Astrocyte (in vitro differentiated cells and primary cell): ENCODE results near the gene CCDC190. TPM values are rescaled to one million over a fixed set of nuclear protein-coding genes. Genes with fewer than 3 reads are reported as not detected.

Experiments used
- DNase-seq: peaks from one replicate; pipeline ENCODE4 v3.0.0-alpha.2; 2010; ENCODE audit warnings: low read depth
- FAIRE-seq: peaks from 2 replicates; lab custom pipeline; 2011; peaks lifted over from hg19 to GRCh38; lab: Jason Lieb, UNC
- H2AFZ ChIP-seq: 2 replicates; pipeline ENCODE4 v1.6.0; 2012; ENCODE audit warnings: low read depth, low read length, inconsistent platforms
- H3K27ac ChIP-seq: 2 replicates; pipeline ENCODE4 v1.5.1; 2011; ENCODE audit warnings: low read depth, low read length, inconsistent platforms
- H3K27me3 ChIP-seq: 2 replicates; pipeline ENCODE4 v1.6.0; 2011; ENCODE audit warnings: low read length, inconsistent platforms; ENCODE audit not compliant: insufficient read depth
- H3K36me3 ChIP-seq: 2 replicates; pipeline ENCODE4 v1.5.1; 2011; ENCODE audit warnings: low read length, inconsistent platforms; ENCODE audit not compliant: insufficient read depth
- H3K4me1 ChIP-seq: 2 replicates; pipeline ENCODE4 v1.5.1; 2011; ENCODE audit warnings: low read length, inconsistent platforms; ENCODE audit not compliant: insufficient read depth
- H3K4me2 ChIP-seq: 2 replicates; pipeline ENCODE4 v1.6.0; 2012; ENCODE audit warnings: low read length, inconsistent platforms
- H3K4me3 ChIP-seq: 2 replicates; pipeline ENCODE4 v1.5.1; 2011; ENCODE audit warnings: low read depth, mild to moderate bottlenecking, low read length, inconsistent platforms; ENCODE audit not compliant: insufficient read depth
- H3K79me2 ChIP-seq: 2 replicates; pipeline ENCODE4 v1.6.0; 2012; ENCODE audit warnings: mild to moderate bottlenecking, low read length, inconsistent platforms; ENCODE audit not compliant: insufficient read depth
- H3K9ac ChIP-seq: 2 replicates; pipeline ENCODE4 v1.6.0; 2012; ENCODE audit warnings: mild to moderate bottlenecking, low read length, inconsistent platforms
- H3K9me3 ChIP-seq: 2 replicates; pipeline ENCODE4 v1.5.1; 2012; ENCODE audit warnings: low read depth, mild to moderate bottlenecking, low read length, inconsistent platforms; ENCODE audit not compliant: insufficient read depth
- H4K20me1 ChIP-seq: 2 replicates; pipeline ENCODE4 v1.6.0; 2012; ENCODE audit warnings: low read length, inconsistent platforms; ENCODE audit not compliant: insufficient read depth
- H3K27ac Mint-ChIP-seq: one replicate; pipeline ENCODE4 v1.8.0; 2021; ENCODE audit warnings: mild to moderate bottlenecking, mixed read lengths; ENCODE audit not compliant: unreplicated experiment
- H3K27me3 Mint-ChIP-seq: one replicate; pipeline ENCODE4 v1.8.0; 2021; ENCODE audit warnings: low read depth, mixed read lengths; ENCODE audit not compliant: unreplicated experiment
- H3K36me3 Mint-ChIP-seq: one replicate; pipeline ENCODE4 v1.8.0; 2021; ENCODE audit warnings: low read depth, mixed read lengths; ENCODE audit not compliant: unreplicated experiment
- H3K4me1 Mint-ChIP-seq: one replicate; pipeline ENCODE4 v1.8.0; 2021; ENCODE audit warnings: low read depth, mixed read lengths; ENCODE audit not compliant: unreplicated experiment
- H3K4me3 Mint-ChIP-seq: one replicate; pipeline ENCODE4 v1.8.0; 2021; ENCODE audit warnings: mild to moderate bottlenecking, moderate library complexity, mixed read lengths; ENCODE audit not compliant: unreplicated experiment
- H3K9me3 Mint-ChIP-seq: one replicate; pipeline ENCODE4 v1.8.0; 2021; ENCODE audit warnings: mild to moderate bottlenecking, mixed read lengths; ENCODE audit not compliant: unreplicated experiment
- EZH2 ChIP-seq: IDR thresholded peaks from 2 replicates; pipeline ENCODE4 v1.6.1; 2012; ENCODE audit warnings: mild to moderate bottlenecking, low read length, inconsistent platforms; ENCODE audit not compliant: insufficient read depth
- total RNA-seq: library from RNA; stranded (reverse); gene quantifications from 2 replicates; pipeline ENCODE4 v1.2.1, GENCODE V29; 2021
- TF ChIP-seq, protein P1 (sequence below): IDR thresholded peaks from 2 replicates; pipeline ENCODE4 v1.5.1; 2011; ENCODE audit warnings: low read depth, mild to moderate bottlenecking, inconsistent platforms, low read length, moderate library complexity; ENCODE audit not compliant: insufficient read depth

The CCDC190 gene
- total RNA-seq, 1 donor from 2014 or later, result not detected

DNA sequence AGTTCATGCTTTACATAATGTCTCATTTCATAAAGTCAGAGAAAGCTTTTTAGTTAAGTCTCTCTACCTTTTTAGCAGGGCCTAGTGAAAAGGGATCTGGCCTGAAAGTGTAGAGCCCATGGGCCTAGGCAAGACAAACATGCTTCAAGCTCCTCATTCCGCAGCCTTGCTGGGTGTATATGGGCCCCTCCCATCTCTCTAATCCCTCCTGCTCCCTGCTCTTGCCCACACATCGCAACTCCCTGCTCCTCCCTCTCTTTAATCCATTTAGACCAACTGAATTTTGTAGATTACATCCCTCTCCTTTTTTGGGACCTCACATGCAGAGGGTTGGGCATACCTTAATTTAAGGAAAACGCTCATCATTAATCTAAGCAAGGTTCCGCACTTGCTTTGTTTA, 42.3 kb upstream of the CCDC190 start:
- H3K4me1 ChIP-seq, result peaks cover 47% of the 10 kb centered on the region
- no peaks in the 10 kb centered on the region for H4K20me1 ChIP-seq
- no peak for FAIRE-seq
- H3K79me2 ChIP-seq, result no peaks in the 10 kb centered on the region
- H3K4me3 ChIP-seq, result no peak overlapping the region
- H2AFZ ChIP-seq, result no peak overlapping the region
- Mint-ChIP-seq H3K36me3 (no peaks in the 10 kb centered on the region), H3K9me3 (no peaks in the 10 kb centered on the region), H3K27me3 (no peaks in the 10 kb centered on the region), H3K27ac (no peak overlapping the region), H3K4me1 (peaks cover 34% of the 10 kb centered on the region), H3K4me3 (no peak overlapping the region)
- H3K9me3 ChIP-seq, result no peaks in the 10 kb centered on the region
- no peaks in the 10 kb centered on the region for H3K36me3 ChIP-seq
- DNase-seq, result no peak
- H3K27me3 ChIP-seq, result no peaks in the 10 kb centered on the region
- H3K9ac ChIP-seq, result no peak overlapping the region
- no peak for TF ChIP-seq EZH2
- TF ChIP-seq, protein P1, sequence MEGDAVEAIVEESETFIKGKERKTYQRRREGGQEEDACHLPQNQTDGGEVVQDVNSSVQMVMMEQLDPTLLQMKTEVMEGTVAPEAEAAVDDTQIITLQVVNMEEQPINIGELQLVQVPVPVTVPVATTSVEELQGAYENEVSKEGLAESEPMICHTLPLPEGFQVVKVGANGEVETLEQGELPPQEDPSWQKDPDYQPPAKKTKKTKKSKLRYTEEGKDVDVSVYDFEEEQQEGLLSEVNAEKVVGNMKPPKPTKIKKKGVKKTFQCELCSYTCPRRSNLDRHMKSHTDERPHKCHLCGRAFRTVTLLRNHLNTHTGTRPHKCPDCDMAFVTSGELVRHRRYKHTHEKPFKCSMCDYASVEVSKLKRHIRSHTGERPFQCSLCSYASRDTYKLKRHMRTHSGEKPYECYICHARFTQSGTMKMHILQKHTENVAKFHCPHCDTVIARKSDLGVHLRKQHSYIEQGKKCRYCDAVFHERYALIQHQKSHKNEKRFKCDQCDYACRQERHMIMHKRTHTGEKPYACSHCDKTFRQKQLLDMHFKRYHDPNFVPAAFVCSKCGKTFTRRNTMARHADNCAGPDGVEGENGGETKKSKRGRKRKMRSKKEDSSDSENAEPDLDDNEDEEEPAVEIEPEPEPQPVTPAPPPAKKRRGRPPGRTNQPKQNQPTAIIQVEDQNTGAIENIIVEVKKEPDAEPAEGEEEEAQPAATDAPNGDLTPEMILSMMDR, result no peak
- no peak overlapping the region for H3K27ac ChIP-seq
- no peak overlapping the region for H3K4me2 ChIP-seq

GRCh38 chr1:162902416-162902815, 41.4 kb upstream of the CCDC190 start:
- Histone ChIP-seq H3K9ac (no peak overlapping the region), H3K36me3 (no peaks in the 10 kb centered on the region), H3K4me2 (peak overlapping the region; percentile 23), H3K9me3 (no peaks in the 10 kb centered on the region), H3K4me3 (no peak overlapping the region), H3K27ac (no peak overlapping the region), H4K20me1 (no peaks in the 10 kb centered on the region), H2AFZ (no peak overlapping the region), H3K4me1 (peaks cover 42% of the 10 kb centered on the region), H3K79me2 (no peaks in the 10 kb centered on the region), H3K27me3 (no peaks in the 10 kb centered on the region)
- Mint-ChIP-seq H3K27ac (no peak overlapping the region), H3K4me3 (no peak overlapping the region), H3K36me3 (no peaks in the 10 kb centered on the region), H3K4me1 (peaks cover 34% of the 10 kb centered on the region), H3K27me3 (no peaks in the 10 kb centered on the region), H3K9me3 (no peaks in the 10 kb centered on the region)
- DNase-seq (peak; percentile 66), FAIRE-seq (peak; percentile 67)
- TF ChIP-seq EZH2, result no peak
- TF ChIP-seq, protein P1, result no peak

GRCh38 chr1:162901243-162901642, 40.3 kb upstream of the CCDC190 start:
- H4K20me1 ChIP-seq, result no peaks in the 10 kb centered on the region
- no peaks in the 10 kb centered on the region for H3K27me3 ChIP-seq
- Mint-ChIP-seq H3K4me1 (peaks cover 29% of the 10 kb centered on the region), H3K27me3 (peaks cover 2% of the 10 kb centered on the region), H3K36me3 (no peaks in the 10 kb centered on the region), H3K4me3 (no peak overlapping the region), H3K9me3 (no peaks in the 10 kb centered on the region), H3K27ac (no peak overlapping the region)
- TF ChIP-seq EZH2, result no peak
- no peak for FAIRE-seq
- no peak overlapping the region for H3K9ac ChIP-seq
- no peak overlapping the region for H3K4me2 ChIP-seq
- no peak overlapping the region for H3K4me3 ChIP-seq
- peaks cover 38% of the 10 kb centered on the region for H3K4me1 ChIP-seq
- DNase-seq, result no peak
- H3K36me3 ChIP-seq, result no peaks in the 10 kb centered on the region
- H3K9me3 ChIP-seq, result no peaks in the 10 kb centered on the region
- no peaks in the 10 kb centered on the region for H3K79me2 ChIP-seq
- no peak overlapping the region for H3K27ac ChIP-seq
- H2AFZ ChIP-seq, result no peak overlapping the region
